Midbrain (tissue), 1 donor: Measurements from ENCODE around the gene CNKSR3.
A peak's percentile ranks its signal among the peaks of the same experiment; 100 is the strongest.

Experiments used
- DNase-seq: peaks from one replicate; lab custom pipeline; 2025; lab: John Stamatoyannopoulos, UW

The CNKSR3 gene

DNA sequence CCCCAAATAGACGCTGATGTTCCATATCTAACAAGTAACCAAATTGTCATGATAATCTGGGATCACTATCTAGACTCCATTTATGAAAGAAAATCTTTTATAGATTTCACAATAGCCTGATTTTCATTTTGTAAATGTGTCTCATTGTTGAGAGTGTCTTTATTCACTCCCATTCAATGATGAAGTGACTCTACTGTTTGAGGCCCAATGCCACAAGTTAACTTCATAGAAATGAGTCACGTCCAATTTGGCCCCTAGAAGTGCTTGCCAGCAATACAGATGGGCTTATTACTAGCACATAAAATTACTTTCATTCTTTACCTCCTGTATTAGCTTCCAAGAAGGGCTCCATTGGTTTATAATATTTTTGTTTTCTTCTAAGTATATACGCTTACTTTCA lies 160.2 kb downstream of the CNKSR3 start:
- DNase-seq = peak; percentile 45

DNA sequence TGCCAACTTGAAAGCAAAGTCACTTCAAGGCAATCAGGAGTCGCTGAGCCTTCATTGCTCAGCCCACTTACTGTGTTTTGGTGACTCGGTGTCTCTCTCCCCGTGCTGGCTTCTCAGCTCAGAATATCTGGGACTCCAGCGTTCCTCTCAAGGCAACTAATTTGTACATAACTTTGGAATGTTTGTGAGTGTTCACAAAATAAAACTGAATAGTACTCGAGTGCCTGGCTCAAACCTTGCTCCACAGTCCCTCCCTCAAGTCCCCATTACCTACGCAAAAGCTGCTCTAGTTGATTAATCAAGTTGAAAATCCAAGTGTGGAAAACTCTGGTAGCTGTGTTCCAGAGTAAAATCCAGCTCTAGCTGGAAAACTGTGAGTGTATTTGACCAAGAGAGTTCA lies 162.5 kb downstream of the CNKSR3 start:
- no peak for DNase-seq

DNA sequence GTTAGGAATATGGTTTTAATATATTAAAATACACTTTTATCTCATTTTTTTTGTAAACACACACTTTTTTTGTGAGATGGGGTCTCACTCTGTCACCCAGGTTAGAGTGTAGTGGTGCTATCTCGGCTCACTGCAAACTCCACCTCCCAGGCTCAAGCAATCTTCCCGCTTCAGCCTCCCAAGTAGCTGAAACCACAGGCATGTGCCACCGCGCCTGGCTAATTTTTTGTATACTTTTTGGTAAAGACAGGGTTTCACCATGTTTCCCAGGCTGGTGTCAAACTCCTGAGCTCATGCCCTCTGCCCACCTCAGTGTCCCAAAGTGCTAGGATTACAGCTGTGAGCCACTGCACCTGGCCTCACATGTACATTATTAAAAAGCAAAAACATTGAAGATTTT lies 164.7 kb downstream of the CNKSR3 start:
- no peak for DNase-seq

DNA sequence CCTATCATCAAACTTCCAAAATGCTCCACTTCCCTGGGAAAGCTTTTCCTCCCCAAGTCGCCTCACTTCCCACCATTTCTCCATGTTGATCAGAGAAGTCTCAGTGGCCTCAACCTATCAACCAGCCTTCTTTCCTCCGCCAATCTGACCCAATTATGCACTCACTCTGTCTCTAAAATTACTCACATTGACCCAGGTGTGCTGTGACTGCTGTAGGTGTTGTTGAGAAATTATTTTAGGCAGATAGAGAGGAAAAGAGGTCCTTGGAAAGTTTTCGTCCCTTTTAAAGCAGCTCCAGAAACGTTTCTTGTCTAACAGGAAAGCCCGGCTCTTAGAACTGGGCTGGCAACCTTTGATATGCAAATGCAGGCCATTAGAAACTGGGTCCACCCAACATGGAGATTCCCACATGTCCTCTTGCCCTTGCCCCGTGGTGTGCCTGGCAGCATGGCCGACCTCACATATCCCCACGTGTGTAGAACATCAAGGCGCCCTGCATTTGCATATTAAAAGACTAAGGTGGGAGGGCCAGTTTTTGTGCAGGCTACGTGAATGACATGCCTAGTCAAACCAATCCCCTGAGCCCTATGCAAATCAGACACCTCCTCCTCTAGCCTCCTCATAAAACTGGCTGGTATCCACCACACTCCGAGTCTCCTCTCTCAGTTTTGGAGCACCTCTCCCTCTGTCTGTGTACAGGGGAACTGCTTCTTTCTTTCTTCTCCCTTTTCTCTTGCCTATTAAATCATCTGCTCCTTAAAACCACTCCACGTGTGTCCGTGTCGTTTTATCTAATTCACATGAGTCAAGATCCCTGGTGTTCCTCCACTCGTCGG lies 166.8 kb downstream of the CNKSR3 start:
- no peak for DNase-seq

DNA sequence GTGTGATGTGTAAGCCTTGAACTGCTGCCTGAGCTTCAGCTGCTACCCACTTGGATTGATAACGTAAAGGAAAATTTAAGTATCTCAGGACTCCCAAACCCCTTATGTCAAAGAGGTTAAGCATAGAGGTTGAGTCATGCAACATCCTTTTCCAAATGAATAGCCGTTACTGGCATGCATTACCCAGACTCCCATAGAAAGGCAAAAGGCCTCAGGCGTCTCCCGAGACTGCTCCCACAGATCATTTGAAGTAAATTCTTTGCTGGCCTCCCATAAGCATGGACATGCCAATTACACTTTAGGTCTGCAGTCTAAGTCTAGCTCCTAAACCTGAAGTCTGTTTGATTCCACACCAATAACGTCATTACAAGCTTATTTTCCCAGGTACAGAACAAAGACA lies 168.6 kb downstream of the CNKSR3 start:
- DNase-seq = no peak

DNA sequence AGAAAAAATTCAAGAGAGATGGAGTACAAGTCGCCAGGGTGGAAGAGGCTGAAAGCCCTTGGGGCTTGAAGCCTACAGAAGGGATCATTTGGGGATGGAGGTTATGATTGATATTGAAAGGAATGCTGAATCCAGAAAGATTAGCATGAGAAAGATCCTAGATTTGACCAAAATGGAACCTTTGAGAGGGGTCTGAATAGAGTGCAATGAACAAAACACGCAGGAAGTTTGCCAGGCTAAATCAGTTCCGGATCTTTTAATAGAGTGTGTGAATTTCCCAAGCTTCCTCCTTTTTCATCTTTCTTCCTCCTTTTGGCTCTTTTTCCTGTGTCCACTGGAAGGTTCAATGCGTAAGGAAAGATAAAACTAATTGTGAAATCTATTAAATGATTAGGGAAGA lies 169.1 kb downstream of the CNKSR3 start:
- DNase-seq = no peak
